ENCODE measurements around the gene CLIP3.

CLIP3 gene

GRCh38 chr19:36009633-36010379 is 22.9 kb downstream of the CLIP3 start:
- DNase-seq: no peak

- peak in 37 of 56 donors; percentile 8 to 67 (median 33) for DNase-seq
These were observed 23.5 kb downstream of the CLIP3 start for GRCh38 chr19:36009220-36009619.

- no peak for DNase-seq
These were observed 24.2 kb downstream of the CLIP3 start, which contains the start of gene SYNE4 for GRCh38 chr19:36008336-36008978. SYNE4 (minus strand) TSS chr19:36008813; CDS start chr19:36008681, 132 bp downstream.

GRCh38 chr19:36006955-36007354 is 25.7 kb downstream of the CLIP3 start:
- DNase-seq: no peak

GRCh38 chr19:36003284-36003683 is 29.4 kb downstream of the CLIP3 start:
- DNase-seq: no peak

- no peak for DNase-seq
These were observed 31.1 kb downstream of the CLIP3 start for GRCh38 chr19:36001605-36002004.

GRCh38 chr19:35996777-35997176 is 35.9 kb downstream of the CLIP3 start:
- DNase-seq: no peak

GRCh38 chr19:35995048-35995993 is 37.4 kb downstream of the CLIP3 start, which contains the start of gene SDHAF1:
SDHAF1 (plus strand) TSS chr19:35995188; CDS start chr19:35995275, 87 bp downstream.
- peak; percentile 51 to 98 (median 94) for DNase-seq

GRCh38 chr19:35993923-35994598 is 38.6 kb downstream of the CLIP3 start:
- peak in 19 of 56 donors; percentile 8 to 44 (median 22) for DNase-seq

- DNase-seq: no peak
These were observed 39.5 kb downstream of the CLIP3 start for GRCh38 chr19:35992907-35993765.

GRCh38 chr19:35991731-35992450 is 40.8 kb downstream of the CLIP3 start:
- DNase-seq: no peak

- no peak for DNase-seq
These were observed 41.6 kb downstream of the CLIP3 start for GRCh38 chr19:35990771-35991730.

- no peak for DNase-seq
These were observed 42.5 kb downstream of the CLIP3 start for GRCh38 chr19:35990156-35990555.

GRCh38 chr19:35988824-35989223 is 43.8 kb downstream of the CLIP3 start:
- DNase-seq: no peak

- no peak for DNase-seq
These were observed 45.1 kb downstream of the CLIP3 start for GRCh38 chr19:35987571-35987896.

GRCh38 chr19:35986664-35987570 is 45.8 kb downstream of the CLIP3 start:
- DNase-seq: peak in 23 of 56 donors; percentile 7 to 60 (median 27)

- DNase-seq: no peak
These were observed 46.6 kb downstream of the CLIP3 start for GRCh38 chr19:35986111-35986510.

Data from nucleus accumbens (tissue), 56 donors.